ENCODE results near the gene CAMTA1. TPM values are rescaled to one million over a fixed set of nuclear protein-coding genes. Genes with fewer than 3 reads are reported as not detected.

CAMTA1 gene
- polyA plus RNA-seq, 1 donor (not counting 4 experiments of a cell fraction or from before 2014, with no cell fraction given), result 51.4 TPM

DNA sequence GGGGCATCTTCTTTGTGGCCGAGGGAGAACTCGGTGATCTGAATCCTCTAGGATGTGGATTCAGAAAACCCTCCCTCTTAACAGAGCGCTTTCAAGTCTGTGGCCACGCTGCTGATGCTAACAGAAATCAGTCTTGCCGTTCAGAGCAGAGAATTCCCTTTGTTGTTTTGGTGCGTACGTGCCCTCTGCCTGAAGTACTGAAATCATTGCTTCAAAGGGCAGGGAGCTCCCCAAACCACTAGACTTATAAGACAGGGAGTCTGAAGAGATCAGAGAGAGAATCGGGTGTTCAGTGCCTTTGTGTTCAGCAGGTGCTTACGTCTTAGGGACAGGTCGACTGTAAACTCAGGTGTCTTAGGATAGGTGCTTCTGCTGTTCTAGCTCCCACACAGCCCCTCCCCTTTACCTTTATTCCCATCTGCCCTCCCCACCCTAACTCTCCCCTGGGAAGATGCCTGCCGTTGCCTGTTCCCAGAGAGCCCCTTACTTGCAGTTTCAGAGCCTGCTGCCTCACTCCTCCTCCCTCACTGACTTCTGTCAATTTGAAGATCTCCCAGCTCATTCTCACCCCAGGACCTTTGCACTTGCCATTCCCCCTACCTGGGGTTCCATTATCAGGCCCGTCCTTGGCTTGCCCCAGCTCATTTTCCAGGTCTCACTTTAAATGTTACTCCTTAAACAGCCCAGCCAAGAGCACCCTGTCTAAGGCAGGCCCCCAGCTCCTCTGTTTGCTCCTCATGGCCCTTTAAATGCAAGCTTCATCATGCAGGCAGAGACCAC, 143.0 kb downstream of the CAMTA1 start:
- DNase-seq (ENCODE audit: low read depth, low spot score), result no peak
- dilution Hi-C loops (cut with MboI; ENCODE audit: extremely low pct_ligation_motif_present, low sequenced_read_pairs), result no loop called here
- Histone ChIP-seq H2AFZ (ENCODE audit: control insufficient read depth, low read length) (no peak overlapping the region), H3K36me3 (ENCODE audit: control insufficient read depth in 2 of 2, extremely low read depth in 1 of 2, insufficient read depth in 2 of 2, low read length in 2 of 2) (no peaks in the 10 kb centered on the region), H3K9me1 (ENCODE audit: control insufficient read depth, extremely low read depth, insufficient read depth, low read length) (no peaks in the 10 kb centered on the region), H3K4me2 (ENCODE audit: control insufficient read depth, extremely low read depth, insufficient read depth, low read depth, low read length) (no peak overlapping the region), H3K9ac (ENCODE audit: control insufficient read depth, extremely low read depth, insufficient read depth, low read length) (no peak overlapping the region), H3K27me3 (ENCODE audit: control insufficient read depth, extremely low read depth, insufficient read depth, low read length) (peaks cover 10% of the 10 kb centered on the region), H3K79me2 (ENCODE audit: control insufficient read depth, insufficient read depth, low read length) (no peaks in the 10 kb centered on the region), H3K4me1 (ENCODE audit: control insufficient read depth, extremely low read depth, insufficient read depth, low read length) (no peaks in the 10 kb centered on the region), H3K27ac (ENCODE audit: control insufficient read depth, insufficient read depth, low read length) (no peak overlapping the region), H3K4me3 (ENCODE audit: control insufficient read depth in 2 of 3, extremely low read depth in 1 of 3, insufficient read depth in 2 of 3, low read depth in 1 of 3, low read length in 3 of 3) (no peak overlapping the region), H3K9me3 (ENCODE audit: control insufficient read depth, low read depth, low read length) (no peaks in the 10 kb centered on the region), H4K20me1 (ENCODE audit: control insufficient read depth, extremely low read depth, insufficient read depth, low read length) (no peaks in the 10 kb centered on the region)
- FAIRE-seq, result no peak
- TF ChIP-seq EZH2 (IDR thresholded peaks at IDR 0.05; ENCODE audit: low read length), result no peak
- TF ChIP-seq CTCF (optimal IDR thresholded peaks at IDR 0.05 in 1 of 3, IDR thresholded peaks at IDR 0.05 in 1 of 3, conservative IDR thresholded peaks at IDR 0.05 in 1 of 3; ENCODE audit: extremely low read depth in 1 of 3, insufficient read depth in 2 of 3, low read length in 3 of 3), result no peak

- Histone ChIP-seq H3K4me2 (ENCODE audit: control insufficient read depth, extremely low read depth, insufficient read depth, low read depth, low read length) (no peak overlapping the region), H3K27ac (ENCODE audit: control insufficient read depth, insufficient read depth, low read length) (no peak overlapping the region), H3K9ac (ENCODE audit: control insufficient read depth, extremely low read depth, insufficient read depth, low read length) (no peak overlapping the region), H2AFZ (ENCODE audit: control insufficient read depth, low read length) (no peak overlapping the region), H3K36me3 (ENCODE audit: control insufficient read depth in 2 of 2, extremely low read depth in 1 of 2, insufficient read depth in 2 of 2, low read length in 2 of 2) (no peaks in the 10 kb centered on the region), H4K20me1 (ENCODE audit: control insufficient read depth, extremely low read depth, insufficient read depth, low read length) (no peaks in the 10 kb centered on the region), H3K4me3 (ENCODE audit: control insufficient read depth in 2 of 3, extremely low read depth in 1 of 3, insufficient read depth in 2 of 3, low read depth in 1 of 3, low read length in 3 of 3) (no peak overlapping the region), H3K79me2 (ENCODE audit: control insufficient read depth, insufficient read depth, low read length) (no peaks in the 10 kb centered on the region), H3K27me3 (ENCODE audit: control insufficient read depth, extremely low read depth, insufficient read depth, low read length) (peaks cover 18% of the 10 kb centered on the region), H3K9me3 (ENCODE audit: control insufficient read depth, low read depth, low read length) (no peaks in the 10 kb centered on the region), H3K4me1 (ENCODE audit: control insufficient read depth, extremely low read depth, insufficient read depth, low read length) (no peaks in the 10 kb centered on the region), H3K9me1 (ENCODE audit: control insufficient read depth, extremely low read depth, insufficient read depth, low read length) (no peaks in the 10 kb centered on the region)
- TF ChIP-seq CTCF (optimal IDR thresholded peaks at IDR 0.05 in 1 of 3, IDR thresholded peaks at IDR 0.05 in 1 of 3, conservative IDR thresholded peaks at IDR 0.05 in 1 of 3; ENCODE audit: extremely low read depth in 1 of 3, insufficient read depth in 2 of 3, low read length in 3 of 3) (no peak), EZH2 (IDR thresholded peaks at IDR 0.05; ENCODE audit: low read length) (no peak)
- FAIRE-seq, result no peak
- no peak for DNase-seq (ENCODE audit: low read depth, low spot score)
- dilution Hi-C loops (cut with MboI; ENCODE audit: extremely low pct_ligation_motif_present, low sequenced_read_pairs), result no loop called here
These were observed 145.6 kb downstream of the CAMTA1 start for GRCh38 chr1:6930732-6931300.

All from keratinocyte (primary cell).